GM12874 (cell line): Measurements from ENCODE around the gene KCND3.

Experiments
- CTCF ChIP-seq: IDR thresholded peaks from 2 replicates; pipeline ENCODE4 v1.5.1; 2011; ENCODE audit warnings: low read depth, mild to moderate bottlenecking, control low read depth, low read length, moderate library complexity; ENCODE audit not compliant: insufficient read depth

The KCND3 gene

GRCh38 chr1:111733992-111734341, 255.5 kb downstream of the KCND3 start:
- no peak for TF ChIP-seq CTCF

GRCh38 chr1:111733183-111733991, 256.1 kb downstream of the KCND3 start:
- no peak for TF ChIP-seq CTCF

GRCh38 chr1:111732718-111733117, 256.8 kb downstream of the KCND3 start:
- TF ChIP-seq CTCF: no peak

GRCh38 chr1:111731956-111732355, 257.5 kb downstream of the KCND3 start:
- no peak for TF ChIP-seq CTCF

GRCh38 chr1:111730706-111731105, 258.8 kb downstream of the KCND3 start:
- TF ChIP-seq CTCF: no peak

- no peak for TF ChIP-seq CTCF
These were observed 259.4 kb downstream of the KCND3 start for GRCh38 chr1:111729946-111730681.

- no peak for TF ChIP-seq CTCF
These were observed 260.1 kb downstream of the KCND3 start for GRCh38 chr1:111729271-111729921.
